Activated CD8-positive, alpha-beta memory T cell treated with anti-CD3 and anti-CD28 coated beads, Interleukin-2, amount 50 U/mL, for 24 hours (primary cell): ENCODE data around the gene DHRS7C.
"Not testable (repeated sequence)": the region's sequence is repeated elsewhere in the genome, so short reads cannot be mapped to it uniquely, and the experiment has no call there.

Source experiments
- DNase-seq: peaks from one replicate; pipeline ENCODE4 v3.0.0-alpha.2; 2020; ENCODE audit errors: extremely low read depth

Gene DHRS7C

GRCh38 chr17:9810100-9810949 is 18.9 kb upstream of the DHRS7C start:
- no peak for DNase-seq

- DNase-seq = no peak
Observed at GRCh38 chr17:9809409-9809808, 18.0 kb upstream of the DHRS7C start.

GRCh38 chr17:9806699-9807098 is 15.3 kb upstream of the DHRS7C start:
- DNase-seq = no peak

- no peak for DNase-seq
Observed at GRCh38 chr17:9805769-9806168, 14.4 kb upstream of the DHRS7C start.

DNA sequence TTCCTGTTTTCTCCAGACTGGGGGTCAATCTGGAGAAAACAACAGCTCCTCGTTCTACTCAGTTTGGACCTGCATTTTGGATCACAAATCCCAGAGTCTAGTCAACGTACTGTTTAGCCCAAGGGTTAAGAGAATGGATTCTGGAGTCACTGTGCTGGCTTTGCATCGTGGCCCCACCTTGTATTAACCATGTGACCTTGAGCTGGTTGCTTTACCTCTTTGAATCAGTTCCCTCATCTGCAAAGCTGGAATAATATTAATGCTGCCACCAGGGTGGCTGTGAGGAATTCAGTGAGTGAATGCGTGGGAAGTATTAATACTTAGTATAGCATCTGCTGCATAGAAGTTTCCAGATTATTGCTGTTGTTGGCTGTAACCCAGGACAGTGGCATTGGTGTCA is 11.3 kb upstream of the DHRS7C start:
- DNase-seq = no peak

- no peak for DNase-seq
Observed at GRCh38 chr17:9802294-9802693, 10.9 kb upstream of the DHRS7C start.

GRCh38 chr17:9801505-9801904 is 10.1 kb upstream of the DHRS7C start:
- no peak for DNase-seq

DNA sequence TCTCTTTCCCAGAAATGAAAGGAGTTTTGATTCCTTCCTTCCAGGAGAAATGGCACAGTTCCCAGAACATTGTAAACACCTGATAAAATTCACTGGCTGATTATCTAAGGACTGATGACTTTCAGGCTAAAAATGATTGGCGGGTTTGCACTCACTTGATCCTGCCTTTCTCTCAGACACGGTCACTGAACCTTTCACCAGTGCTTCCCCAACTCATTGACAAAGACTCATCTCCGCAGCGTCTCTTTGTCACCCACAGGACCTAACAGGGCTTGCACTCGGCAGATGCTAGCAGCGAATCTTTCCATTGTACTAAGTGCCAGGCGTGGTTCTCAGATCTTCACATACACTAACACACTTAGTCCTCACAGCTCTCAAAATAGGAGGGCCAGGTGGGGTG is 7.3 kb upstream of the DHRS7C start:
- no peak for DNase-seq

DNA sequence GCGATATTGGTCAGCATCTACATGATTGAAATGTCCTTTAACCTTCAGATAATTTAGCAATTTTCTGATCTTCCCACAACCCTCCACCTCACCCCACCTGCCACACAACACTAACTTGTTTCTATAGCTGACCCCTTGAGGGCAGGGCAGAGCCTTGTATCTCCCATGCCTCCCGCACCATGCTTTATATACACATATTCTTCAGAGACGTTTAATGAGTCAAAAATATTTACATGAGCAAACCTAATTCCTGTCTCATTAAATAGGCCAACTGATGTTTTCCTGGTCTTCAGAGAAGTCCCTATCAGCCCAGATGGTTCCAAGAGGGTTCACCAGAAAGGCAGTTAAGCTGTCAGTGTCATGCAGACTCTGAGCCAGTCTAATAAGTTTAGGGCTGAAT is 6.6 kb upstream of the DHRS7C start:
- DNase-seq = no peak

GRCh38 chr17:9792181-9792840 is 919 bp upstream of the DHRS7C start:
- DNase-seq = no peak

- no peak for DNase-seq
Observed at GRCh38 chr17:9790316-9790715, 1.1 kb downstream of the DHRS7C start.

- no peak for DNase-seq
Observed at GRCh38 chr17:9788601-9789000, 2.8 kb downstream of the DHRS7C start.

- no peak for DNase-seq
Observed at GRCh38 chr17:9784544-9784943, 6.8 kb downstream of the DHRS7C start.

GRCh38 chr17:9783465-9783864 is 7.9 kb downstream of the DHRS7C start:
- DNase-seq = not testable (repeated sequence)

DNA sequence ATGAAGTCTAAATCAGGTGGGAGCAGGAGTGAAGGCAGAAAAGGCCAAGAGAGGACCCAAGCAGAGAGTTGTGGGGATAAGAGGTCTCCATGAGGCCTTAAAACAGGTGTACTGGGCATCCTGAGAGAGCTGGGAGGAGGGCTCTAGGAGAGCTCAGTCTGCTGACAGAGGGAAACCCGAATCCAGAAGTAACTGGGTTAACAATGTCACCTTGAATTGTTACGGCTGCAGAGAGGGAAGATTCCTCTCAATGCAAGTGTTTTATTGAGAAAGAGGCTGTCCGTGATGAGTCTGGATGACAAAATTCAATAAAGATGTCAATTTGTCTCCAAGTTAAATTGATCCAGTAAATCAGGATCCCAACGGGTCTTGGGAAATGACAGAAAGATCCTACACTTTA is 8.3 kb downstream of the DHRS7C start:
- no peak for DNase-seq

- no peak for DNase-seq
Observed at GRCh38 chr17:9780552-9780951, 10.8 kb downstream of the DHRS7C start.

- DNase-seq = no peak
Observed at GRCh38 chr17:9776911-9777310, 14.5 kb downstream of the DHRS7C start.

GRCh38 chr17:9772658-9773057 is 18.7 kb downstream of the DHRS7C start:
- no peak for DNase-seq

- no peak for DNase-seq
Observed at GRCh38 chr17:9771465-9771864, 19.9 kb downstream of the DHRS7C start.

GRCh38 chr17:9769036-9769695 is 22.2 kb downstream of the DHRS7C start:
- DNase-seq = no peak

- no peak for DNase-seq
Observed at GRCh38 chr17:9768381-9768934, 22.9 kb downstream of the DHRS7C start.

DNA sequence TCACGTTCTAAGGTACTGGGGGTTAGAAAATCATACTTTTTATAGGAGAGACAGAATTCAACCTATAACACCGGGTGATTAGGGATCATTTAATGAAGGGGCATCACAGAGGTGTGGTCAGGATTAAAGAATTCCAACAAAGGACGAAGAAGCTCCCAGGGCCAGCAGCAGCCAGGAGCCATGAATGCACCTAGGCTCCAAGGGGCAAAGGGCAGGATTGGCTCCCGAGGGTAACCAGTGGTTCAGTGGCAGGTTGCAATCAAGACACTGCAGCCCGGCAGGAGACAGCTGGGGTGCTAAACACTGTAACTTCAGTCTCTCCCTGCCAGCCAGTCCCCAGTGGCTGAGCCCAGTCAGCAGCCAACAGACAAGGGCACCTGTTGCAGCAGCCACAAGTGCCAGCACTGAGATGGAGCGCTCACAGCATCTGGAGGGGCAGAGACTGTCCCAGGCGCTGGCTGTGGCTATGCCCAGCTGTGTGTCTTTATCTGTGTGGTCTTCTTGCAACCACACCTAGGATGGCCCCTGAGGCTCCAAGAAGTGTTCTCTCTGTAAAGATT is 23.9 kb downstream of the DHRS7C start:
- no peak for DNase-seq
